NCI-H1092 (cell line): ENCODE results near the gene VPS36.
"Not testable (repeated sequence)": the region's sequence is repeated elsewhere in the genome, so short reads cannot be mapped to it uniquely, and the experiment has no call there.

Experiments
- DNase-seq: peaks from one replicate; lab custom pipeline; 2025; lab: John Stamatoyannopoulos, UW

VPS36 gene

DNA sequence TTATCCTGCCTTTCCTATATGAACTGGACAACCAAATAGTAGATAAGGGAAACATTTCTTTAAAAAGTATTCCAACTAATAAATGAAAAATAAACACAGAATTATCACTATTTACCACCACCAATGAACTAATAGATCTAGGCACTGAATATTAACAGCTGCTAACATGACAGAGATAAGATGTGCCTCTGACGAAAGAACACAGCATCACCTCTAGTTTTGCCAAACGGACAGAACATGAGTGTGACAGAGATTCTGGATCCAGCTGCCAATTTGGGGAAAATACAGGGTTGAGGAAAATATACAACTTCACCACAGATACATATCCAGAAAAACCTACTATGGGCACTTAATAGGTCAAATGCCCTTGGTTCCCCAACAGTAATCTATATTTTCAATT lies 18.0 kb downstream of the VPS36 start:
- DNase-seq: no peak

DNA sequence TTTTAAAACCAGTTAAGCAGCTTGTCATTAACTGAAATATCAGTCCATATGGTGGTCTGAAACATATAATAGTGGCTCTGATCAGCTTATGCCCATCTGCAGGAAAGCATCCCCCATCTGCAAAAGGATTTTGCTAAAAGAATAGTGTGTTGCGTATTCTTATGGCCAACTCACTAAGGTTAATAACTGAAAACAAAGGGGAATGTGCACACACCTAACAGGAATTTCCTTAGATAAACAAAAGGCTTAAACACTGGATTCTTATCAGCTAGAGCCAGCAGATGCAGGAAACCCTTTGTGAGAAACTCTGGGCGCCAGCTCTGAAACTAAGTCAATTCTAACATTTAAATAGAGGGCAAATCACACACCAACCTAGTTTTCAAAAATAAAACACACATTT lies 22.1 kb downstream of the VPS36 start:
- DNase-seq: no peak

DNA sequence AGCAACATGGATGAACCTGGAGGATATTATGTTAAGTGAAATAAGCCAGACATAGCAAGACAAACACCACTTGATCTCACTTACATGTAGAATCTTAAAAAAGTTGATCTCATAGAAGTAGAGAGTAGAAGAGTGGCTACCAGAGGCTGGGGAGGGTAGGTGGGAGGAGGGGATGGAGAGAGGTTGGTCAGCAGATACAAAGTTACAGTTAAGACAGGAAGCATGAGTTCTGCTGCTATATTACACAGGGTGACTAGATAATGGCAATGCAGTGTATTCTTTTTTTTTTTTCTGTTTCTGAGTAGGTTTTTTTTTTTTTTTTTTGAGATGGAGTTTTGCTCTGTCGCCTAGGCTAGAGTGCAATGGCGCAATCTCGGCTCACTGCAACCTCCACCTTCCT lies 29.2 kb downstream of the VPS36 start:
- no peak for DNase-seq

DNA sequence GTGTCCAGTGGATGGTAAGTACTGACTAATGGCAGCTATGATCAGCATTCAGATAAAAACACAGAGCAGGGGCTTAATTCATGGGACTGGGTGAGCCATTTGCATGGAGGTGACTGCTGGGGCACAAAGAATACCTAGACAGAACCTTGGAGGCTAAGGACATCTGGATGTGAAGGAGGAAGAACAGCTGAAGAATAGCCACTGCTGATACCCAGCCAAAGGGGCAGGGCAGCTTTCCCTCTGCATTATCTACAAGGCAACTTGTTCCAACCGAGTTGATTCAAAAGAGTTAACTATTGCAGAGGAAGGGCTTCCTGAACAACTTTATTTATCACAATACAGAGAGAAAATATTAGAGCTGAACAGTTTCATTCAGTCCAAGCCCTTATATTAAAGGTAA lies 31.4 kb downstream of the VPS36 start:
- DNase-seq: no peak

DNA sequence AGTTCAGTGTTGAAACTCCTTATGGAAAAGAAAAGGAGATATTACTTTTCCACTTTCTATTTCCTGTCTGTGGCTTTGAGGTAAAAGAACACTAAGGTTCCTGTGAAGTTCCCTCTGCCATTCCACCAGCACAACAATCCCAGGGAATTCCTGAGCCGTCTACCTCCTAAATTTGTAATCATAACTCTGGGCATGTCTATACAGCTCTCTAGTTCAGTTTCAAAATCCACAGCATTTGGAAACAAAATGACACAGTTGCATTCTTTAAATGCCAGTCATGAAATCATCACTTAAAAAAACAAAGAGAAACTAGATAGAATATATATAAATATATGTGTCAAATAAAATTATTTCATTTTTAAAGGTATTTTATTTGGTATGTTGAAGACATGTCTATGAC lies 35.5 kb downstream of the VPS36 start:
- DNase-seq: no peak

DNA sequence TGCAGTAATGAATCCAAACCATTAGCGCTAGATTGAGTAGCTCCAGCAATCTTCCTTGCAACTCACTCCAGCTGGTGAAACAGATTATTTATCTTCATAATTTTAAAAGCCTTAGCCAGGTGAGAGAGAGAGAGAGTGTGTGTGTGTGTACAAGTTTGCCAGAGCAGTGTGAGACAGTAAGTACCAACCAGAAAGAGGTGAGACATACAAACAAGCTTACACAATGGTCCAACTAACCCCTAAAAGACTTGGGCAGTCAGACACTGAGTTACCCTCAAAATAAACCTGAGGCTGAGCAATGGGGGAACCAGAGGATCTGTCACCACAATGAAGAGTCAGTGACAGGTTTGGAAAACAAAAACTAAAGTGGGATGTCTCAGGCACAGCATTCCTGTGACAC lies 36.4 kb downstream of the VPS36 start:
- no peak for DNase-seq

DNA sequence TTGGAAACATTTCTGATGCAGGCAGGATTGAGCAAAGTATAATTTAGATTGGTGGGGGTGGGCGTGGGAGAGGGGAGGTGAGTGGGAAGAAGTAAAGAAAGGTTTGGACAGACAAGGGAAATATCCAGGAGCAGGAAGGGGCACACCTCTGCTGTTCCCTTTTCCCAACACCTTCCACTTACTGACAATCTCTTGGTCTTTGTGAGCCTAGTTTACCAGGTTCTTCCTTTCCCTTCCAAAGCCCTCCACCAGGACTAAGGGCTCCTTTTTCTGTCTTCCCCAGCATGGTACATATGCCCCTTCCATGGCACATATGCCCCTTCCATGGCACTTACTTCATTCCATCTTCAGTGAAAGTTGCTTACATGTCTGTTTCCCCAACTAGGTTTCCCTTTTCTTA lies 38.3 kb downstream of the VPS36 start:
- DNase-seq: no peak

DNA sequence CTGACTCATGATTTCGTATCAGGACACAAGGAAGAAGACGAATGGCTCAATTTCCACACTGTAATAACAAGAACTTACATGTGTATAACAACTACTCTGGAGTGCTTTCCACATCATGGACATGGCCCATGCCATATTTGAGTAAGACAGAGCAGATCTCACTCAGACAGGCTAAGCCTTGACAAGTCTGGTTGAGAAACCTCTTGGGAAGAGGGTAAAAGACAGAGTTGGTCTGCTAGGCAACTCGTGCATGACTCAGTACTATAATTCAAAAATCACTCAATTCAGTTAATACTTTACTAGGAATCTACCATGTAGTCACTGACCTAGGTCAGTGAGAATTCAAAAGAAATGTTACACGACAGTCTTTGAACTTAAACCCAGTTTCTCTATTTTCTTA lies 38.8 kb downstream of the VPS36 start:
- DNase-seq: no peak

DNA sequence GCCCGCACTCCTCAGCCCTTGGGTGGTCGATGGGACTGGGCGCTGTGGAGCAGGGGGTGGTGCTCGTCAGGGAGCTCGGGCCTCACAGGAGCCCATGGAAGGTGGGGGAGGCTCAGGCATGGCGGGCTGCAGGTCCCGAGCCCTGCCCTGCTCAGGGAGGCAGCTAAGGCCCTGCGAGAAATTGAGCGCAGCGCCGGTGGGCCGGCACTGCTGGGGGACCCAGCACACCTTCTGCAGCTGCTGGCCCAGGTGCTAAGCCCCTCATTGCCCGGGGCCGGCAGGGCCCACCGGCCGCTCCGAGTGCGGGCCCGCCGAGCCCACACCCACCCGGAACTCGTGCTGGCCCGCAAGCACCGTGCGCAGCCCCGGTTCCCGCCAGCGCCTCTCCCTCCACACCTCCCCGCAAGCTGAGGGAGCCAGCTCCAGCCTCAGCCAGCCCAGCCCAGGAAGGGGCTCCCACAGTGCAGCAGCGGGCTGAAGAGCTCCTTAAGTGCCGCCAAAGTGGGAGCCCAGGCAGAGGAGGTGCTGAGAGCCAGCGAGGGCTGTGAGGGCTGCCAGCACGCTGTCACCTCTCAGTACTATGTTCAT lies 42.3 kb downstream of the VPS36 start:
- not testable (repeated sequence) for DNase-seq

DNA sequence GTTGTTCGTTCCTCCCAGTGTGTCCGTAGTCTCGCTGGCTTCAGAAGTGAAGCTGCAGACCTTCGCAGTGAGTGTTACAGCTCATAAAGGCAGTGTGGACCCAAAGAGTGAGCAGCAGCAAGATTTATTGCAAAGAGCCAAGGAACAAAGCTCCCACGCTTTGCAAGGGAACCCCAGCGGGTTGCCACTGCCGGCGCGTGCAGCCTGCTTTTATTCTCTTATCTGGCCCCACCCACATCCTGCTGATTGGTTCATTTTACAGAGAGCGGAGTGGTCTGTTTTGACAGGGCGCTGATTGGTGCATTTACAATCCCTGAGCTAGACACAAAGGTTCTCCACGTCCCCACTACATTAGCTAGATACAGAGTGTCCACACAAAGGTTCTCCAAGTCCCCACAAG lies 43.0 kb downstream of the VPS36 start:
- DNase-seq: not testable (repeated sequence)

DNA sequence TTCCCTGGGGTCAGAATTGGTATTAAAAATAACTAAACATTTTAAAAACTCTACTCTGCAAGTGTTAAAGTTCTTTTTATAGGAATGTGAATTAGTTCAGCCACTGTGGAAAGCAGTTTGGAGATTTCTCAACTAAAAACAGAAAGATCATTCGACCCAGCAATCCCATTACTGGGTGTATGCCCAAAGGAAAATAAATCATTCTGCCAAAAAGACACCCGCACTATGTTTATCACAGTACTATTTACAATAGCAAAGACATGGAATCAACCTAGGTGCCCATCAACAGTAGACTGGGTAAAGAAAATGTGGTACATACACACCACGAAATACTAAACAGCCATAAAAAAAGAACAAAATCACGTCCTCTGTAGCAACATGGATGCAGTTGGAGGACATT lies 43.8 kb downstream of the VPS36 start:
- no peak for DNase-seq

DNA sequence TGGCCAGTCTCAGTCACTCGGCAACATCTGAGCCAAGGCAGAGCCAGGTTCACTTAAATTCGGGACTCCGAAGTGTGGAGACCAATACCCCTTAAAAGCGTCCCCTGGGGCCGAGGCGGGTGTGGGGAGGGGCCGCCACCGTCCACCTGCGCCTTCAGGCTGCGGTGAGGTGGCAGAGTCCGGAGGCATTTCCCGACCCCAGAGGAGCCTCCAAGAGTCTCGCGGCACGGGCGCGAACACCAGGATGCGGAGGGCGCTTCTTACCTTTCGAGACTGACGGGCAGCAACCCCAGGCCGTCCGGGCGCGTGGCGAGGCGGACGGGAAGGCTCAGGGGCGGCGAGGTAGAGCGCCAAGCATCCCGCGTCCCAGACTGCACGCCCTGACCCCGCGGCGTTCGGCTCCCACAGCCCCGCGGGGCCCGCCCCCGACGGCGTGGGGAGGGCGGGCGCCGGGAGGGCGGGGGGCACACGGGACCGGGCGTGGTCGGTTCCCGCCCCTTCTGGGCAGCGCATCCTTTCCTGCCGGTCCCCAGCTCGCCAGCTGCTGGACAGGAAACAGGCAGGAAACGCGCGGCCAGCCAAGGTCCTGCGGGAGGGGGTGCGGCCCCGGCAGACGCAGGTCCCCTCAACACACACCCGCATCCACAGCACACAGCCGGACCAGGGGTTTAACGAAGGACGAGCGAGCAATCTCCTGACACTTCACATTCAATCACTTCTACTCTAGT lies 44.5 kb downstream of the VPS36 start, which contains the start of gene THSD1:
Gene THSD1, minus strand, starts transcription at position 406 of the 728 bp plus-strand sequence. CDS start 3,572 bp downstream, outside the sequence.
- no peak for DNase-seq

DNA sequence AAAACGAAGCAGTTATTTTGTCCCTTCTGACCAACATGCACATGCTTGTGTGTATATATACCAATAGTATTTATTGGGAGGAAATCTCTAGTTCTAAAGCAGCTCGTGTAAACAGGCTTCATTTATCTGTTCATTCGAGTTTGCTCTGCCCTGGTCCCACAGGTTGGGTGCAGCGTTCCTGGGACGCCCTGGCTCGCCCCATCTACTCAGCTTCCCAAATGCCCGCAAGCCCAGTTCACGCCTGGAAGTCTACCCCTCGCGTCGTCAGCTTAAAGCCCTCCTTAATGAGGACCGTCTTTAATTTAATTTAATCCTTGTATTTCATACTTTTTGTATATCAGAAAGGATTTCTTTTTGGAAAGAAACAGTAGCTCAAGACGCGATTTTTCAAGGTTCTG lies 45.1 kb downstream of the VPS36 start:
- DNase-seq: no peak

DNA sequence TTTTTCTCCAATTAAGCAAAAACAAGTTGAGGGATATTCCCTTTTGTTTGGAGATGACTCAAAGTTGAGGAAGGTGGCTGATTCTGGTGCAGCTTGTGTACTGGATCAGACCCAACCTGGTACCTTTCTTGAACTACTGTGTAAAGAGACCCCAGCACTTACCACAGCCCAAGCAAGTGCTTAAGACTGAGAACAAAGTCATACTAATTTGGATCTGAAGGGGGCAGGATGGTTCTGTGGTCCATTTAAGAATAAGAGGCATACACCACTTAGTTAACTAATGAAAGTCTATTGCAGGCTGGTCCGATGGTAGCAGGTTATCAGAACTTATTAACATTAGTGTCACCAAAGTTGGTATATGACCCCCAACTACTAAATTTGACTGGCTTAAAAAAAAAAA lies 50.7 kb downstream of the VPS36 start:
- no peak for DNase-seq

DNA sequence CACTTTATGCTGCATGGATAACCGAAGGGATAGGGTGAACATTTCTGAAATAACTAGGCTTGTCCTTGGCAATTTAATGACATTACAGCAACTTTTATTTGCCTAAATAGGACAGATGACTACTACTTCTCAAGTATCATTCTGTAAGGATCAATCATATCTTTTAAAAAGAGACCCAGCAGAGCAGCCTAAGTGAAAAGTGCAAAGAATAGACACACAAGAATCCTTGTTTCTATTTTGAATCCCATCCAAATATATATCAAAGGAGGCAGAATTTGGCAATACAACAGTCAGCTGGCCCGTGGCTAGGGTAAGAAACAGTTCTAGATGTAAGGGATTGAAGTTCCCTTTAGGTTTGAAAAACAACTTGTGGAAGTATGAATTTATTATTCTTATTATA lies 51.4 kb downstream of the VPS36 start:
- no peak for DNase-seq

DNA sequence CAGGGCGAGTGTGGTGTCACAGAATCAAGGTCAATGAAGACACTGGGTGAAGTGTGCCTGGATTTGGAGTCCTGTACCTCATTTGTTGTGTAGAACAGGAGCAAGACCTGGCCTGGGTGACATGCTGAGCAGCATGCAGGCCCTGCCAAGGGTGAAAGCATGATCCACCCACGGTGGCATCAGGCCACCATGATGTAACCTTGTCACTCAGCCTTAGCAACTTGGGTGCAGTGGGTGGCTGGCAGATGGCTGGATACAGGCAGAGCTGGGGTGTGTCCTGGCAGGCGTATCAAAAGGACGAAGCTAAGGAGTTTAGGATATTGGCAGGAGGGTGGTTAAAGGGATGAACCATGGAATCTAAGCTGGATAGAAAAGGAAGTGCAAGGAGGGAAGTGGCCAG lies 54.7 kb downstream of the VPS36 start:
- DNase-seq: no peak

DNA sequence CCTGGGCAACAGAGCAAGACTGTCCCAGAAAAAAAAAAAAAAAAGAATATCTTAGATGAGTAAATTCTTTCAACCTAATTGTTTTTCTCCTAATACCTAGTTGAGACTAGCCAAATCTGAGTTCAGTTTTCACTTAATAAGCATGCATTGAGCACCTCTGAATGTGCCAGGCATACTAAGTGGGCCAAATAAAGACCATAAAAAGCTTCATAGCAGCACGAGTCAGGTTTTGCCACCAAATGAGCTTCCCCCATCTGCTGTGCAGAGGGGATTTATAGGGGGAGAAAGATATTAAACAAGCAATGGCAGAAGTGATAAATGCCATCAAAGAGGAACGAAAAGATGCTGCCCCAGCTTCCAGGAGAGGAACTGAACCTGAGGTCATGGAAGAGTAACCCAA lies 55.8 kb downstream of the VPS36 start:
- no peak for DNase-seq

DNA sequence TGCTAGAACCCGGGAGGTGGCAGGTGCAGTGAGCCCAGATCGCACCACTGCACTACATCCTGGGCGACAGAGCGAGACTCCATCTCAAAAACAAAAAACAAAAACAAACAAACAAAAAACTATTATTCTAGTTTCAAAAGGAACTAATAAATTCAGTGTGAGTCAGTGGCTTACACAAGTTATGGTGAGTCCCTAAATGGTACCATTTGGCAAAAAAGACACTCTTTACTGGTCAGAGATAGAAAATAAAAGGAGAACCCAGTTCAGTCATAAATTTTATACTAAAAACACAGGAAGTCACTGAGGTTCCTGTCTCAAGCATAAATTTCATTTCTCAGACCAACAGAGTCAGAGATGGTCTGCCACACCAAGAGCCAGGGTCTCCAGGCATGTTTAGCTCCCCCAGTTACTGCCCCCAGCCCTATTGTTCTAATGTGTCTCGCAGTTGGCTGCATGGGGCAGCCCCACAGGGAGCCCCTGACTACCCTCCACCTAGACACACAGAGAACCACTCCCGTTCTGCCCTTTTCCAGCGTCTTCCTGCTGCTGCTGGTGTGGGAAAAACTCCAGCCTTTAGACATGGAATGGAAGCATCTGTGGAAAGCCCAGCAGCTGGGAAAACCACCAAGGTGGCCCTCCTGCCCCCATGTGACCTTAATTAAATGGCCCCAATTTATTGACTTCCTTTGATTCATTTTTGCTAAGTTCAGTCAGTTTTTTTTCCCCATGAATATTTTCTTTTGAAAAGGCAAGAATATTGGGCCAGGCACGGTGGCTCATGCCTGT lies 56.7 kb downstream of the VPS36 start:
- no peak for DNase-seq

DNA sequence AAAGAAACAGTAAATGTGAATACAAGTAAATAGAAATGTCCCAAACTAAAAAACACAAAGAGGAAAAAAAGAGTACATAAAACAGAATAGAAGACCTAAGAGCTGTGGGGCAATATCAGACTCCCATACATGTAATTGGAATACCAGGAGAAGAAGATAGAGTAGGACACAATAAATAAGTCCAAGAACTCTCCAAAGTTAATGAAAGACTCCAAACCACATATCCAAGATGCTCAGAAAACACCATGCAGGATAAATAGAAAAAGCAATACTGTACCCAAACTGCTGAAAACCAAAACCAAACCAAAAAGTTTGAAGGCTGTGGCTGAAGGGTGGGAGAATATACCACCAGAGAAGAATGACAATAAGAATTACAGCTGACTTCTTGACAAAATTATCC lies 62.7 kb downstream of the VPS36 start:
- no peak for DNase-seq

DNA sequence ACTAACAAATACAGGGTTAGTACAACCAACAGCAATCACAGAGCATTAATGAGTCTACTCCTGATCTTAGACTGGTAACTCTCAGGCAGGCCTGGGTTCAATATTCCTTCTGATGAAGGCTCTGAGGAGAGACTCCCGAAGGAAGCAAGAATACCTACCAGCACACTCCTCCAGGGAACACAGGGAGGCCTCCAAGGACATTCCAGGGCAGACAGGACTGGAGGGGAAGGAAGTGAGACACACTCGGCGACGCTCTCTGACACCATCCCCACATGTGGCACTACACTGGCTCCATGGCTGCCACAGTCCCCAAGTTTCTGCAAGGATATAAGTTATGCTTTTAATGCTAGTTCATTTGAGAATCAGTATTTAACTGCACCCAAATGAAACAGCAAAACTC lies 64.6 kb downstream of the VPS36 start:
- no peak for DNase-seq

DNA sequence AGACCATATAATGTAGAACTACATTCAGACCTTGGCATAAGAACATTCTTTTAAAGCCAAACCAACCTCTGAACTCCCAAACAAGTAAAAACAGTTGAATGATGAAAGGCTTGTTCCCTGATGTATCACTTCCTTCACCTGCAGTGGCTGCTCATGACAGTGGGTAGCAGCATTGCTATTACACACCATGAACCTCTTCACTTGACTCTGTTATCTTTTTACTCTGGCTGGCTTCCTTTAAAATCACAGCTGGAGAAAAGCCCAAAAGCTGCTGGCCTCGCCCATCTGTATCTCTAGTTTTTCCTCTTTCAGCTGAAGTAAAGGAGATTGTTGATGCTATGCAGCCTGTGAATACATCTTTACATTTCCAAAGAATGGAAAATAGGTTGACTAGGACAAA lies 67.1 kb downstream of the VPS36 start:
- no peak for DNase-seq

DNA sequence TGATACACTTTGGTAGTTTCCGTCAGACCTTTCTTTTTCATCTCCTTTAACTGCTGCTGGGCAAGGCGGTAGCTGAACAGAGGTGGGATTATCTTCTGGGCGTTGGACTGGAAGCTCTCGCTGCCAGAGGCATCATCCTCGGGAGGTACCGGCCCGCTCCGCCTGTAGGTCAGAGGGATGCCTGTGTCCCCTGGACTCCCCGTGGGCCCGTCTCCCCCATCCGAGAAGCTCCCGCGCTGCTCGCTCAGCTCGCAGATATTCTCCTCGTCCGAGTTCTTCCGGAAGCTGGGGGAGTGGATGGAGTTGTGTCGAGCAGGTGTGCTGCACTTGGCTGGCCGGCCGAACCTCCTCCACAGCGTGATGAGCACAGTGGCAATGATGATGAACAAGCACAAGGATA lies 72.1 kb downstream of the VPS36 start:
- DNase-seq: no peak

DNA sequence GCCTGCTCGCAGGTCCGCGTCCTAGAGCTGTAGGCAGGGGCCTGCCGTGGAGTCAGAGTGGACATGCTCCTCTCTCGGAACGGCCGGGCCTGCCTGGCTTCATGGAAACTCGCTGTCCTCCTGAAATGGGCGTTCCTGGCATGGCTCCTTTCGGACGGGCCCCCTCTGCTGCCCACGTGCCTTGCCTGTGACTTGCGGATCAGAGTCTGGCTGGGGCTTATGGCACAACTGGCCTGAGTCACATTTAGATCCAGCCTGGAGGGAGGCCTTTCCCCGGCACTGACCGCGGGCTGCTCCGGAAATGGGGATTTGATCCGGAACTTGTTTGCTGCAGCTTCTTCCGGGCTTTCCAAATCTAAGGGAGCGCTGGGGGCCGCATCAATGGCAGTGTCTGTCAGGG lies 72.5 kb downstream of the VPS36 start:
- DNase-seq: no peak
